ENCODE data around the gene KNSTRN.

GRCh38 chr15:40410476-40410875, 28.0 kb downstream of the KNSTRN start:
- TF ChIP-seq CTCF (IDR thresholded peaks at IDR 0.05; ENCODE audit: low read length) (no peak), EZH2 (optimal IDR thresholded peaks at IDR 0.05; ENCODE audit: low read depth, low read length) (no peak)

All from MM.1S (cell line).